ENCODE measurements around the gene THAP4.

- no peak for TF ChIP-seq CTCF (IDR thresholded peaks at IDR 0.05)
- no peak for TF ChIP-seq SMC3 (IDR thresholded peaks at IDR 0.05; ENCODE audit: low read depth, low read length)
- TF ChIP-seq RAD21 (IDR thresholded peaks at IDR 0.05; ENCODE audit: low read length), result no peak
- no peak for TF ChIP-seq EP300 (IDR thresholded peaks at IDR 0.05; ENCODE audit: borderline replicate concordance in 1 of 2, low read depth in 1 of 2, low read length in 1 of 2)
- no peak for TF ChIP-seq USF2 (IDR thresholded peaks at IDR 0.05; ENCODE audit: borderline replicate concordance, low read depth, low read length)
- TF ChIP-seq TCF12 (IDR thresholded peaks at IDR 0.05), result no peak
- no peak for TF ChIP-seq FOXM1 (IDR thresholded peaks at IDR 0.05; ENCODE audit: low read depth)
- TF ChIP-seq FOSL2 (IDR thresholded peaks at IDR 0.05; ENCODE audit: borderline replicate concordance, low read depth), result no peak
- TF ChIP-seq RCOR1 (IDR thresholded peaks at IDR 0.05; ENCODE audit: low read length), result no peak
- TF ChIP-seq ZBTB33 (IDR thresholded peaks at IDR 0.05; ENCODE audit: borderline replicate concordance, low read depth), result no peak
- TF ChIP-seq NFIC (IDR thresholded peaks at IDR 0.05; ENCODE audit: borderline replicate concordance), result no peak
These were observed 21.3 kb upstream of the THAP4 start for GRCh38 chr2:241658296-241658695.
